GM23338 (cell line): ENCODE data around the gene ARL6IP1. TPM values are rescaled to one million over a fixed set of nuclear protein-coding genes. Genes with fewer than 3 reads are reported as not detected.
A peak's percentile ranks its signal among the peaks of the same experiment; 100 is the strongest.
"Not testable (repeated sequence)": the region's sequence is repeated elsewhere in the genome, so short reads cannot be mapped to it uniquely, and the experiment has no call there.

ENCODE experiments used
- ATAC-seq: fragments of 200-7000 bp; cut with Tn5 transposase; 3 replicates; pipeline ENCODE4 v1.9.1; 2020
- DNase-seq: peaks from one replicate; pipeline ENCODE4 v3.0.0-alpha.2; 2015; ENCODE audit warnings: low spot score
- H2AFZ ChIP-seq: fragments of 200-600 bp; sonication (generic); 2 replicates; pipeline ENCODE4 v1.8.0; 2016; ENCODE audit warnings: antibody characterized with exemption, mild to moderate bottlenecking, moderate library complexity
- H3F3A ChIP-seq: fragments of 200-600 bp; sonication (generic); replicated peaks from 2 replicates; pipeline ENCODE4 v1.8.0; 2017; ENCODE audit warnings: antibody characterized with exemption, mixed run types, low read depth
- H3K27ac ChIP-seq: fragments of 200-600 bp; sonication (generic); 2 replicates; pipeline ENCODE4 v1.6.1; 2016; ENCODE audit warnings: low read depth
- H3K27me3 ChIP-seq: fragments of 200-600 bp; sonication (generic); 2 replicates; pipeline ENCODE4 v1.8.0; 2016; ENCODE audit warnings: mild to moderate bottlenecking, mixed run types, moderate library complexity; ENCODE audit not compliant: insufficient read depth
- H3K36me3 ChIP-seq: fragments of 200-600 bp; sonication (generic); 2 replicates; pipeline ENCODE4 v1.8.0; 2016; ENCODE audit warnings: mild to moderate bottlenecking; ENCODE audit not compliant: insufficient read depth
- H3K4me1 ChIP-seq: fragments of 200-600 bp; sonication (generic); 2 replicates; pipeline ENCODE4 v1.8.0; 2016; ENCODE audit warnings: mild to moderate bottlenecking, moderate library complexity; ENCODE audit not compliant: insufficient read depth
- H3K4me2 ChIP-seq: fragments of 200-600 bp; sonication (generic); 2 replicates; pipeline ENCODE4 v1.7.1; 2017; ENCODE audit warnings: mixed run types
- H3K4me3 ChIP-seq: fragments of 200-600 bp; sonication (generic); 2 replicates; pipeline ENCODE4 v1.6.1; 2016; ENCODE audit warnings: mixed run types
- H3K79me2 ChIP-seq: fragments of 200-600 bp; sonication (generic); replicated peaks from 2 replicates; pipeline ENCODE4 v1.8.0; 2017; ENCODE audit warnings: mild to moderate bottlenecking; ENCODE audit not compliant: insufficient read depth
- H3K9me2 ChIP-seq: fragments of 200-600 bp; sonication (generic); 2 replicates; pipeline ENCODE4 v1.8.0; 2017; ENCODE audit not compliant: insufficient read depth
- H4K20me1 ChIP-seq: fragments of 200-600 bp; sonication (generic); replicated peaks from 2 replicates; pipeline ENCODE4 v1.8.0; 2017; ENCODE audit warnings: mild to moderate bottlenecking; ENCODE audit not compliant: insufficient read depth
- H3K27ac Mint-ChIP-seq: 2 replicates; pipeline ENCODE4 v1.8.0; 2020; ENCODE audit warnings: inconsistent platforms, mild to moderate bottlenecking, moderate library complexity, mixed read lengths
- H3K27me3 Mint-ChIP-seq: 3 replicates; pipeline ENCODE4 v1.8.0; 2022; ENCODE audit warnings: low read depth, mild to moderate bottlenecking, moderate library complexity, mixed read lengths, inconsistent platforms; ENCODE audit not compliant: insufficient read depth, poor library complexity
- H3K36me3 Mint-ChIP-seq: 3 replicates; pipeline ENCODE4 v1.8.0; 2021; ENCODE audit warnings: low read depth, mild to moderate bottlenecking, inconsistent platforms, moderate library complexity, mixed read lengths
- H3K4me1 Mint-ChIP-seq: 3 replicates; pipeline ENCODE4 v1.8.0; 2020; ENCODE audit warnings: mild to moderate bottlenecking, inconsistent platforms, mixed read lengths
- H3K4me3 Mint-ChIP-seq: 3 replicates; pipeline ENCODE4 v1.8.0; 2021; ENCODE audit warnings: moderate library complexity, mild to moderate bottlenecking, inconsistent platforms, mixed read lengths
- H3K9me3 Mint-ChIP-seq: 3 replicates; pipeline ENCODE4 v1.8.0; 2020; ENCODE audit warnings: moderate library complexity, mild to moderate bottlenecking, inconsistent platforms, mixed read lengths
- polyA plus RNA-seq: library from polyadenylated mRNA; unstranded; fragments of >200 nt; fragmentation: Nextera tagmentation; extraction: Ambion mirVana; gene quantifications from 2 replicates; pipeline ENCODE4 v1.2.1, GENCODE V29; 2016
- total RNA-seq: library from RNA; depleted of rRNA; stranded (reverse); fragments of >200 nt; shearing (Covaris generic); gene quantifications from 2 replicates; pipeline ENCODE4 v1.2.3, GENCODE V29; 2014
- TF ChIP-seq, protein P1 (sequence below), 2 experiments: fragments of 200-600 bp in 1 of 2; sonication (generic) in 1 of 2; conservative IDR thresholded peaks; 2 replicates each; pipeline versions ENCODE4 v1.5.1 to v1.6.1; 2016 to 2017; ENCODE audit warnings: antibody characterized with exemption in 2 of 2, low read depth in 2 of 2, mild to moderate bottlenecking in 2 of 2, moderate library complexity in 1 of 2

Gene ARL6IP1
- total and polyA plus RNA-seq, 2 experiments from 2014 or later: 192 to 250 TPM

GRCh38 chr16:18770336-18770962 is 30.9 kb downstream of the ARL6IP1 start:
- H3K27ac ChIP-seq, H3K27me3 ChIP-seq, H3K9me2 ChIP-seq, H3K4me3 ChIP-seq, H3K9me3 Mint-ChIP-seq, H3K4me3 Mint-ChIP-seq, H3K27ac Mint-ChIP-seq, H3K36me3 Mint-ChIP-seq, H3K79me2 ChIP-seq, H3K4me1 ChIP-seq, ATAC-seq, H4K20me1 ChIP-seq, DNase-seq, H3K36me3 ChIP-seq, H2AFZ ChIP-seq, H3F3A ChIP-seq, H3K4me1 Mint-ChIP-seq, H3K4me2 ChIP-seq, H3K27me3 Mint-ChIP-seq: not testable (repeated sequence)

- H3K4me1 ChIP-seq, H4K20me1 ChIP-seq, H3K4me2 ChIP-seq, H3K36me3 ChIP-seq, H3K4me3 ChIP-seq, H3K4me1 Mint-ChIP-seq, H3K27ac ChIP-seq, H3K27ac Mint-ChIP-seq, H3K9me3 Mint-ChIP-seq, H3K9me2 ChIP-seq, H3K79me2 ChIP-seq, H3K36me3 Mint-ChIP-seq, H3K4me3 Mint-ChIP-seq, H3K27me3 ChIP-seq, H3F3A ChIP-seq, DNase-seq, ATAC-seq, H2AFZ ChIP-seq, H3K27me3 Mint-ChIP-seq: not testable (repeated sequence)
These were observed 34.1 kb downstream of the ARL6IP1 start for GRCh38 chr16:18767217-18767616.

- H3K36me3 ChIP-seq, H3K79me2 ChIP-seq, H3F3A ChIP-seq, H3K36me3 Mint-ChIP-seq, H2AFZ ChIP-seq, H3K4me1 Mint-ChIP-seq, H4K20me1 ChIP-seq, H3K4me1 ChIP-seq, H3K4me3 Mint-ChIP-seq, H3K27me3 ChIP-seq, H3K4me3 ChIP-seq, H3K9me2 ChIP-seq, H3K4me2 ChIP-seq, H3K9me3 Mint-ChIP-seq, DNase-seq, H3K27ac ChIP-seq, H3K27ac Mint-ChIP-seq, ATAC-seq, H3K27me3 Mint-ChIP-seq: not testable (repeated sequence)
These were observed 38.6 kb downstream of the ARL6IP1 start for GRCh38 chr16:18762713-18763112.

- not testable (repeated sequence) for H4K20me1 ChIP-seq, H3K9me3 Mint-ChIP-seq, H3K4me1 ChIP-seq, H3K9me2 ChIP-seq, H3K27ac Mint-ChIP-seq, H3K36me3 ChIP-seq, DNase-seq, H3F3A ChIP-seq, H3K27ac ChIP-seq, H3K79me2 ChIP-seq, H3K4me1 Mint-ChIP-seq, H3K27me3 Mint-ChIP-seq, H3K27me3 ChIP-seq, H3K36me3 Mint-ChIP-seq
- TF ChIP-seq, protein P1, sequence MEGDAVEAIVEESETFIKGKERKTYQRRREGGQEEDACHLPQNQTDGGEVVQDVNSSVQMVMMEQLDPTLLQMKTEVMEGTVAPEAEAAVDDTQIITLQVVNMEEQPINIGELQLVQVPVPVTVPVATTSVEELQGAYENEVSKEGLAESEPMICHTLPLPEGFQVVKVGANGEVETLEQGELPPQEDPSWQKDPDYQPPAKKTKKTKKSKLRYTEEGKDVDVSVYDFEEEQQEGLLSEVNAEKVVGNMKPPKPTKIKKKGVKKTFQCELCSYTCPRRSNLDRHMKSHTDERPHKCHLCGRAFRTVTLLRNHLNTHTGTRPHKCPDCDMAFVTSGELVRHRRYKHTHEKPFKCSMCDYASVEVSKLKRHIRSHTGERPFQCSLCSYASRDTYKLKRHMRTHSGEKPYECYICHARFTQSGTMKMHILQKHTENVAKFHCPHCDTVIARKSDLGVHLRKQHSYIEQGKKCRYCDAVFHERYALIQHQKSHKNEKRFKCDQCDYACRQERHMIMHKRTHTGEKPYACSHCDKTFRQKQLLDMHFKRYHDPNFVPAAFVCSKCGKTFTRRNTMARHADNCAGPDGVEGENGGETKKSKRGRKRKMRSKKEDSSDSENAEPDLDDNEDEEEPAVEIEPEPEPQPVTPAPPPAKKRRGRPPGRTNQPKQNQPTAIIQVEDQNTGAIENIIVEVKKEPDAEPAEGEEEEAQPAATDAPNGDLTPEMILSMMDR (conservative IDR thresholded peaks at IDR 0.05; ENCODE audit: low read depth in 2 of 2): peak; percentile 56 to 73
- Histone ChIP-seq H2AFZ (peak overlapping the region; percentile 97), H3K4me3 (peak overlapping the region; percentile 60), H3K4me2 (peak overlapping the region; percentile 76)
- peak overlapping the region; percentile 68 for H3K4me3 Mint-ChIP-seq
- peak; percentile 95 for ATAC-seq
These were observed 41.5 kb downstream of the ARL6IP1 start for GRCh38 chr16:18759598-18760520.

GRCh38 chr16:18757960-18758660 is 43.2 kb downstream of the ARL6IP1 start:
- not testable (repeated sequence) for H3K4me1 ChIP-seq, H3K27me3 Mint-ChIP-seq, H3K36me3 ChIP-seq, H3K79me2 ChIP-seq, H3F3A ChIP-seq, DNase-seq, H3K27ac Mint-ChIP-seq, H3K4me3 Mint-ChIP-seq, H3K9me3 Mint-ChIP-seq, H3K4me3 ChIP-seq, H3K27ac ChIP-seq, H3K4me1 Mint-ChIP-seq, H2AFZ ChIP-seq, H3K36me3 Mint-ChIP-seq, H4K20me1 ChIP-seq, H3K9me2 ChIP-seq, H3K27me3 ChIP-seq, H3K4me2 ChIP-seq
- peak; percentile 28 for ATAC-seq
